ENCODE results near the gene VPS45.
"Not testable (repeated sequence)": the region's sequence is repeated elsewhere in the genome, so short reads cannot be mapped to it uniquely, and the experiment has no call there.

VPS45 gene

GRCh38 chr1:150067184-150068108 lies at the start of gene VPS45:
VPS45 (plus strand) TSS chr1:150067776; CDS start chr1:150067858, 82 bp downstream.
- TF ChIP-seq JUND (IDR thresholded peaks at IDR 0.05; ENCODE audit: low read depth), result no peak
- DNase-seq (ENCODE audit: low read depth in 1 of 2, low spot score in 1 of 2), result peak; percentile 85 to 94
- in situ Hi-C loops (cut with HindIII; ENCODE audit: low pct_unique_long_range_greater_than_20kb, low sequenced_read_pairs), result no loop called here

GRCh38 chr1:150018165-150018564 lies 49.4 kb upstream of the VPS45 start:
- in situ Hi-C loops (cut with HindIII; ENCODE audit: low pct_unique_long_range_greater_than_20kb, low sequenced_read_pairs), result no loop called here
- TF ChIP-seq JUND (IDR thresholded peaks at IDR 0.05; ENCODE audit: low read depth), result no peak
- DNase-seq (ENCODE audit: low read depth in 1 of 2, low spot score in 1 of 2), result no peak

GRCh38 chr1:150020711-150021110 lies 46.9 kb upstream of the VPS45 start:
- no peak for DNase-seq (ENCODE audit: low read depth in 1 of 2, low spot score in 1 of 2)
- in situ Hi-C loops (cut with HindIII; ENCODE audit: low pct_unique_long_range_greater_than_20kb, low sequenced_read_pairs), result no loop called here
- TF ChIP-seq JUND (IDR thresholded peaks at IDR 0.05; ENCODE audit: low read depth), result no peak

- peak in 1 of 2 experiments; percentile 17 for DNase-seq (ENCODE audit: low read depth in 1 of 2, low spot score in 1 of 2)
- TF ChIP-seq JUND (IDR thresholded peaks at IDR 0.05; ENCODE audit: low read depth), result no peak
- in situ Hi-C loops (cut with HindIII; ENCODE audit: low pct_unique_long_range_greater_than_20kb, low sequenced_read_pairs), result no loop called here
Measured at GRCh38 chr1:150021191-150021694, 46.3 kb upstream of the VPS45 start.

GRCh38 chr1:150022357-150022756 lies 45.2 kb upstream of the VPS45 start:
- no peak for TF ChIP-seq JUND (IDR thresholded peaks at IDR 0.05; ENCODE audit: low read depth)
- peak in 1 of 2 experiments; percentile 59 for DNase-seq (ENCODE audit: low read depth in 1 of 2, low spot score in 1 of 2)
- in situ Hi-C loops (cut with HindIII; ENCODE audit: low pct_unique_long_range_greater_than_20kb, low sequenced_read_pairs), result no loop called here

GRCh38 chr1:150024156-150024555 lies 43.4 kb upstream of the VPS45 start:
- TF ChIP-seq JUND (IDR thresholded peaks at IDR 0.05; ENCODE audit: low read depth), result no peak
- DNase-seq (ENCODE audit: low read depth in 1 of 2, low spot score in 1 of 2), result no peak
- in situ Hi-C loops (cut with HindIII; ENCODE audit: low pct_unique_long_range_greater_than_20kb, low sequenced_read_pairs), result no loop called here

- in situ Hi-C loops (cut with HindIII; ENCODE audit: low pct_unique_long_range_greater_than_20kb, low sequenced_read_pairs), result no loop called here
- TF ChIP-seq JUND (IDR thresholded peaks at IDR 0.05; ENCODE audit: low read depth), result no peak
- no peak for DNase-seq (ENCODE audit: low read depth in 1 of 2, low spot score in 1 of 2)
Measured at GRCh38 chr1:150028322-150028721, 39.3 kb upstream of the VPS45 start.

GRCh38 chr1:150034336-150034735 lies 33.2 kb upstream of the VPS45 start:
- in situ Hi-C loops (cut with HindIII; ENCODE audit: low pct_unique_long_range_greater_than_20kb, low sequenced_read_pairs), result no loop called here
- no peak for DNase-seq (ENCODE audit: low read depth in 1 of 2, low spot score in 1 of 2)
- no peak for TF ChIP-seq JUND (IDR thresholded peaks at IDR 0.05; ENCODE audit: low read depth)

- no peak for TF ChIP-seq JUND (IDR thresholded peaks at IDR 0.05; ENCODE audit: low read depth)
- in situ Hi-C loops (cut with HindIII; ENCODE audit: low pct_unique_long_range_greater_than_20kb, low sequenced_read_pairs), result no loop called here
- no peak for DNase-seq (ENCODE audit: low read depth in 1 of 2, low spot score in 1 of 2)
Measured at GRCh38 chr1:150049926-150050325, 17.6 kb upstream of the VPS45 start.

- in situ Hi-C loops (cut with HindIII; ENCODE audit: low pct_unique_long_range_greater_than_20kb, low sequenced_read_pairs), result no loop called here
- TF ChIP-seq JUND (IDR thresholded peaks at IDR 0.05; ENCODE audit: low read depth), result no peak
- DNase-seq (ENCODE audit: low read depth in 1 of 2, low spot score in 1 of 2), result no peak
Measured at GRCh38 chr1:150051089-150051373, 16.5 kb upstream of the VPS45 start.

GRCh38 chr1:150051905-150052412 lies 15.6 kb upstream of the VPS45 start:
- in situ Hi-C loops (cut with HindIII; ENCODE audit: low pct_unique_long_range_greater_than_20kb, low sequenced_read_pairs), result not testable (repeated sequence)

GRCh38 chr1:150053926-150054325 lies 13.7 kb upstream of the VPS45 start:
- no peak for TF ChIP-seq JUND (IDR thresholded peaks at IDR 0.05; ENCODE audit: low read depth)
- in situ Hi-C loops (cut with HindIII; ENCODE audit: low pct_unique_long_range_greater_than_20kb, low sequenced_read_pairs), result no loop called here
- DNase-seq (ENCODE audit: low read depth in 1 of 2, low spot score in 1 of 2), result no peak

More at GRCh38 chr1:150051905-150052412, 15.6 kb upstream of the VPS45 start:
- not testable (repeated sequence) for DNase-seq (ENCODE audit: low read depth in 1 of 2, low spot score in 1 of 2)

- DNase-seq (ENCODE audit: low read depth in 1 of 2, low spot score in 1 of 2); in situ Hi-C loops (cut with HindIII; ENCODE audit: low pct_unique_long_range_greater_than_20kb, low sequenced_read_pairs): not testable (repeated sequence)
Measured at GRCh38 chr1:150055507-150055906, 12.1 kb upstream of the VPS45 start.

Measured in T47D (cell line).